Measurements from ENCODE around the gene L3MBTL4. TPM values are rescaled to one million over a fixed set of nuclear protein-coding genes. Genes with fewer than 3 reads are reported as not detected.

L3MBTL4 gene
- total RNA-seq, 1 donor from 2014 or later, result 0.59 TPM

DNA sequence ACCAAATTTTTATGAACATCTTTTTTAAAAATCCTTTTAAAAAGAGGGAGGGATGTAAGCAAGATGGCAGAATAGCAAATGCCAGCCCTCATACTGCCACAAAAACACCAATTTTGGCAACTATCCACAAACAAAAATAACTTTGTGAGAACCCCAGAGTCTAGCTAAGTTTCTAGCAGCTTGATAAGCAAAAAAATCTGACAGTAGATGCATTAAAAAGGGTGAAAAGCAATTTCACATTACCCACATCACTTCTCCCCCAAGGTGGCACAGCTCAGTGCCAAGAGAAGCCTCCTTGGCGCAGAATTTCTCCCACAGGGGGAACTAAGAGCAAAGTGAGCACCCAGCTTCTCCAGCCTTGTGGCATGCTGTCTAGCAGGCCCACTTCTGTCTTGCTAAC lies 74.6 kb downstream of the L3MBTL4 start:
- peaks cover 3% of the 10 kb centered on the region for H3K27me3 Mint-ChIP-seq (ENCODE audit: unreplicated experiment)
- no peaks in the 10 kb centered on the region for H3K36me3 Mint-ChIP-seq (ENCODE audit: unreplicated experiment)
- H3K27ac Mint-ChIP-seq (ENCODE audit: unreplicated experiment), result no peak overlapping the region
- H3K4me3 Mint-ChIP-seq (ENCODE audit: unreplicated experiment), result no peak overlapping the region
- TF ChIP-seq, protein P1, sequence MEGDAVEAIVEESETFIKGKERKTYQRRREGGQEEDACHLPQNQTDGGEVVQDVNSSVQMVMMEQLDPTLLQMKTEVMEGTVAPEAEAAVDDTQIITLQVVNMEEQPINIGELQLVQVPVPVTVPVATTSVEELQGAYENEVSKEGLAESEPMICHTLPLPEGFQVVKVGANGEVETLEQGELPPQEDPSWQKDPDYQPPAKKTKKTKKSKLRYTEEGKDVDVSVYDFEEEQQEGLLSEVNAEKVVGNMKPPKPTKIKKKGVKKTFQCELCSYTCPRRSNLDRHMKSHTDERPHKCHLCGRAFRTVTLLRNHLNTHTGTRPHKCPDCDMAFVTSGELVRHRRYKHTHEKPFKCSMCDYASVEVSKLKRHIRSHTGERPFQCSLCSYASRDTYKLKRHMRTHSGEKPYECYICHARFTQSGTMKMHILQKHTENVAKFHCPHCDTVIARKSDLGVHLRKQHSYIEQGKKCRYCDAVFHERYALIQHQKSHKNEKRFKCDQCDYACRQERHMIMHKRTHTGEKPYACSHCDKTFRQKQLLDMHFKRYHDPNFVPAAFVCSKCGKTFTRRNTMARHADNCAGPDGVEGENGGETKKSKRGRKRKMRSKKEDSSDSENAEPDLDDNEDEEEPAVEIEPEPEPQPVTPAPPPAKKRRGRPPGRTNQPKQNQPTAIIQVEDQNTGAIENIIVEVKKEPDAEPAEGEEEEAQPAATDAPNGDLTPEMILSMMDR (IDR thresholded peaks at IDR 0.05), result no peak
- no peaks in the 10 kb centered on the region for H3K4me1 Mint-ChIP-seq (ENCODE audit: unreplicated experiment)
- peaks cover 24% of the 10 kb centered on the region for H3K9me3 Mint-ChIP-seq (ENCODE audit: unreplicated experiment)
- no peak for DNase-seq (ENCODE audit: extremely low spot score, unreplicated experiment)

DNA sequence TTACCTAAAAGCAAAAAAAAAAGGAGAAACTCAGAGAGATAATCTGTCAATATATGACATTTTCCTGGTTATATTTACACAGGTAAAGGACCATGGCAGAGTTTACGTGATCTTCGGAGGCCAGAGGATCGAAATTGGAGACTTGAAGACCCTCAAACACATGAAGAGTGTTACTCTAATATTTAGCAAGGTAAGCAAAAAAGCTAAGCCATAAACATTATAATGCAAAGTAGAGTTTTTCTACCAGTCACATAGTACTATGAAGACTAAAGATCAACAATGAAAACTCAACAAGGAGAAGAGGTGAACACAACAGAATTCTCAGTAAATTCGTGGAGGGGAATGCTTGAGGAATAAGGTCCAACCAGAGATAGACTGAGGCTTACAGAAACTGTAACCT lies 78.5 kb downstream of the L3MBTL4 start:
- TF ChIP-seq, protein P1 (IDR thresholded peaks at IDR 0.05), result no peak
- Mint-ChIP-seq H3K27ac (ENCODE audit: unreplicated experiment) (no peak overlapping the region), H3K27me3 (ENCODE audit: unreplicated experiment) (peaks cover 3% of the 10 kb centered on the region), H3K9me3 (ENCODE audit: unreplicated experiment) (peaks cover 1% of the 10 kb centered on the region), H3K36me3 (ENCODE audit: unreplicated experiment) (no peaks in the 10 kb centered on the region), H3K4me3 (ENCODE audit: unreplicated experiment) (no peak overlapping the region), H3K4me1 (ENCODE audit: unreplicated experiment) (no peaks in the 10 kb centered on the region)
- DNase-seq (ENCODE audit: extremely low spot score, unreplicated experiment), result no peak

GRCh38 chr18:6333981-6334380 lies 80.7 kb downstream of the L3MBTL4 start:
- Mint-ChIP-seq H3K4me3 (ENCODE audit: unreplicated experiment) (no peak overlapping the region), H3K27ac (ENCODE audit: unreplicated experiment) (no peak overlapping the region), H3K9me3 (ENCODE audit: unreplicated experiment) (no peaks in the 10 kb centered on the region), H3K27me3 (ENCODE audit: unreplicated experiment) (peaks cover 3% of the 10 kb centered on the region), H3K4me1 (ENCODE audit: unreplicated experiment) (no peaks in the 10 kb centered on the region), H3K36me3 (ENCODE audit: unreplicated experiment) (no peaks in the 10 kb centered on the region)
- TF ChIP-seq, protein P1 (IDR thresholded peaks at IDR 0.05), result no peak
- DNase-seq (ENCODE audit: extremely low spot score, unreplicated experiment), result no peak

DNA sequence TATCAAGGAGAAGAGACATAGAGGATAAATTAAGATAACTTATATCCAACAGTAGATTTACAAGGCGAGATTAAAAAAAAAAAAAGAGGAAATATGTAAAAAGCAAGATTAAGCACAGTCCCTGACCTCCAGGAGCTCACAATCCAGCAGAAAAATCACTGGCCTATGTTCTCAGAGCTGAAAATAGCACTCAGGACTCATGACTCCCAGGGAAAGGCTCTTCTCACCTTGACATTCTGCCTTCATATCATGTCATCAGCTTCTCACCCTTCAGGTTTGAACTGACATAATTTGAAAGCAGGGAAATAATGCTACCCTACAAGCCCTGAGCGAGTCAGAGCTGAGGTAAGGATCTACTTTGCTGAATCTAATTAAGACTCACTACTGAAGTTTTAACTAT lies 82.8 kb downstream of the L3MBTL4 start:
- Mint-ChIP-seq H3K27me3 (ENCODE audit: unreplicated experiment) (peaks cover 3% of the 10 kb centered on the region), H3K4me3 (ENCODE audit: unreplicated experiment) (no peak overlapping the region)

GRCh38 chr18:6330786-6331185 lies 83.9 kb downstream of the L3MBTL4 start:
- no peak for DNase-seq (ENCODE audit: extremely low spot score, unreplicated experiment)
- Mint-ChIP-seq H3K4me3 (ENCODE audit: unreplicated experiment) (no peak overlapping the region), H3K27ac (ENCODE audit: unreplicated experiment) (no peak overlapping the region), H3K36me3 (ENCODE audit: unreplicated experiment) (no peaks in the 10 kb centered on the region), H3K27me3 (ENCODE audit: unreplicated experiment) (no peaks in the 10 kb centered on the region), H3K9me3 (ENCODE audit: unreplicated experiment) (no peaks in the 10 kb centered on the region), H3K4me1 (ENCODE audit: unreplicated experiment) (no peaks in the 10 kb centered on the region)
- TF ChIP-seq, protein P1 (IDR thresholded peaks at IDR 0.05), result no peak

More for the DNA sequence above, 82.8 kb downstream of the L3MBTL4 start:
- Mint-ChIP-seq H3K9me3 (ENCODE audit: unreplicated experiment) (no peaks in the 10 kb centered on the region), H3K36me3 (ENCODE audit: unreplicated experiment) (no peaks in the 10 kb centered on the region), H3K4me1 (ENCODE audit: unreplicated experiment) (no peaks in the 10 kb centered on the region), H3K27ac (ENCODE audit: unreplicated experiment) (no peak overlapping the region)
- DNase-seq (ENCODE audit: extremely low spot score, unreplicated experiment), result no peak
- TF ChIP-seq, protein P1 (IDR thresholded peaks at IDR 0.05), result no peak
